HG02642 (cell line): Measurements from ENCODE around the gene ZNF385C.
A peak's percentile ranks its signal among the peaks of the same experiment; 100 is the strongest.
"Not testable (repeated sequence)": the region's sequence is repeated elsewhere in the genome, so short reads cannot be mapped to it uniquely, and the experiment has no call there.

ENCODE experiments used
- ATAC-seq: cut with Tn5 transposase; IDR thresholded peaks from one replicate; pipeline ENCODE4 v1.9.1; 2021; ENCODE audit warnings: mild to moderate bottlenecking; ENCODE audit not compliant: unreplicated experiment, poor library complexity

ZNF385C gene

GRCh38 chr17:42026857-42027589 is 71.2 kb downstream of the ZNF385C start:
- ATAC-seq, result no peak

GRCh38 chr17:42025936-42026335 is 72.3 kb downstream of the ZNF385C start:
- no peak for ATAC-seq

GRCh38 chr17:42025191-42025579 is 73.1 kb downstream of the ZNF385C start:
- no peak for ATAC-seq

GRCh38 chr17:42023524-42024349 is 74.5 kb downstream of the ZNF385C start:
- ATAC-seq, result no peak

GRCh38 chr17:42020845-42021244 is 77.4 kb downstream of the ZNF385C start:
- ATAC-seq, result not testable (repeated sequence)

GRCh38 chr17:42019509-42020404 is 78.5 kb downstream of the ZNF385C start, which contains the start of gene NKIRAS2:
NKIRAS2 (plus strand) TSS chr17:42020090; CDS start chr17:42021578, 1,488 bp downstream.
- peak; percentile 63 for ATAC-seq

GRCh38 chr17:42018988-42019387 is 79.3 kb downstream of the ZNF385C start:
- ATAC-seq, result no peak

GRCh38 chr17:42018339-42018738 is 79.9 kb downstream of the ZNF385C start:
- no peak for ATAC-seq

- ATAC-seq, result no peak
These were observed 80.4 kb downstream of the ZNF385C start for GRCh38 chr17:42017866-42018200.

- peak; percentile 88 for ATAC-seq
These were observed 81.1 kb downstream of the ZNF385C start, which contains the start of gene DNAJC7 for GRCh38 chr17:42016941-42017865. DNAJC7 (minus strand) TSS chr17:42017439; CDS start chr17:42017416, 23 bp downstream.

GRCh38 chr17:42016411-42016831 is 81.9 kb downstream of the ZNF385C start:
- no peak for ATAC-seq

- ATAC-seq, result not testable (repeated sequence)
These were observed 84.5 kb downstream of the ZNF385C start for GRCh38 chr17:42013740-42014139.

GRCh38 chr17:42012363-42012762 is 85.9 kb downstream of the ZNF385C start:
- ATAC-seq, result not testable (repeated sequence)

- ATAC-seq, result no peak
These were observed 87.3 kb downstream of the ZNF385C start for GRCh38 chr17:42010898-42011516.

- not testable (repeated sequence) for ATAC-seq
These were observed 88.0 kb downstream of the ZNF385C start for GRCh38 chr17:42010266-42010680.

- ATAC-seq, result no peak
These were observed 89.1 kb downstream of the ZNF385C start for GRCh38 chr17:42009170-42009569.

GRCh38 chr17:42005166-42005565 is 93.1 kb downstream of the ZNF385C start:
- no peak for ATAC-seq

GRCh38 chr17:42002792-42003301 is 95.4 kb downstream of the ZNF385C start:
- no peak for ATAC-seq
